Measurements from ENCODE around the gene SLC17A6.

Gene SLC17A6

DNA sequence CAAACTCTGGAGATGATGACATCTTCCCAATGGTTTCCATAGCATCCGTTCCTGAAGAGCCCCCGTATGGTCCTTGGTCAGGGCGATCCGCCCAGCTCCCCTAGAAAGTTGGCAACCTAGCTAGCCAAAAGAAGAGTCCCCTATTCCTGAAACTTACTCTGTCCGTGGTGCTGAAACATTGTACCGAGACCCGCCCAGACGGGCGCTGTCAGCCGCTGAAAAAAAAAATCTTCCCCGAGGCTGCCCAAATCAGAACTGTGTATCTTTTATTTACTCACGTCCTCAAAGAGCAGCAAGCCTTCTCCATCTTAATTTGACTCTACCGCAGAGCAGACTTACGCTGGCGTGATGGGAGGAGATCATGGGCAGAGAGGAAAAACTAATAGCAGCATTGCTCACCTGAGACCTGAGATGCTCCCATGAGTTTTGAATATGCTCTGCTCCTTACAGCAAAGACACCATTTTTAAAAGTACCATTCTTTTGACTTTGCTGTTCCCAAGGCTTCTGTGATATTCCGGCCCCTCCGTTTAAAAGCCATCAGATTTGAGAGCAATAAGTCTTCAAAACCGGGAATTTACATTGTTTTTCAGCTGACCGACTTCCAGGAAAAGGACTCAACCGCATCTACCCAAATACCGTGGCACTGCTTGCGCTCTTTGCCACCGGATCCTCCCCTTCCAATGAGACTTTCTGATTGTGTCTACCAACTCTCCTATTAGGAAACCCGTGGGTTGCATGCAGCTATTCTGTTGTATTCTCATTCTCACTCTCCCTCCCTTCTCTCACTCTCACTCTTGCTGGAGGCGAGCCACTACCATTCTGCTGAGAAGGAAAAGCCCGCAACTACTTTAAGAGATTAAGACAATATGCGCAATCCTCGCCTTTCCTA, at the start of gene SLC17A6:
TSS of gene SLC17A6 (plus strand) at position 786 of the 890 bp plus-strand sequence. CDS start 153 bp downstream, outside the sequence.
- DNase-seq (ENCODE audit: low read depth) = no peak

DNA sequence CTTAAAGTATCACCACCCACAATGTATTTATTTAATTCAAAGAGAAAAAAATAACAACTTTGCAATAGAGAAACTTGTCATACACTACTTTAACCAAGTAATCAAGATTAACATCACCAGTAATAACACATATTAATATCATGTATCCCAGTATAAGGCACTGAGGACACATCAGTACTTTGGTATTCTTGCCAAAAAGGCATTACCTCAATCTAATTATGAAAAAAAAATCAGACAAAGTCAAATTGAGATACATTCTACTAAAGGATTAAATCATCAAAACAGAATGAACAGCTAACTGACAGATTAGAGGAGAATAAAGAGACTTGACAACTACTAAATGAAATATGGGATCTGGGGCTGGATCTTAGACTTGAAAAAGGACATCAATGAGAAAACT, 35.8 kb upstream of the SLC17A6 start:
- no peak for DNase-seq (ENCODE audit: low read depth)

- DNase-seq (ENCODE audit: low read depth) = no peak
Observed at GRCh38 chr11:22304337-22304961, 33.7 kb upstream of the SLC17A6 start.

GRCh38 chr11:22317656-22318055, 20.5 kb upstream of the SLC17A6 start:
- DNase-seq (ENCODE audit: low read depth) = no peak

- DNase-seq (ENCODE audit: low read depth) = no peak
Observed at GRCh38 chr11:22331771-22332170, 6.4 kb upstream of the SLC17A6 start.

- no peak for DNase-seq (ENCODE audit: low read depth)
Observed at GRCh38 chr11:22336587-22336986, 1.6 kb upstream of the SLC17A6 start.

- no peak for DNase-seq (ENCODE audit: low read depth)
Observed at GRCh38 chr11:22339611-22340010, 1.4 kb downstream of the SLC17A6 start.

DNA sequence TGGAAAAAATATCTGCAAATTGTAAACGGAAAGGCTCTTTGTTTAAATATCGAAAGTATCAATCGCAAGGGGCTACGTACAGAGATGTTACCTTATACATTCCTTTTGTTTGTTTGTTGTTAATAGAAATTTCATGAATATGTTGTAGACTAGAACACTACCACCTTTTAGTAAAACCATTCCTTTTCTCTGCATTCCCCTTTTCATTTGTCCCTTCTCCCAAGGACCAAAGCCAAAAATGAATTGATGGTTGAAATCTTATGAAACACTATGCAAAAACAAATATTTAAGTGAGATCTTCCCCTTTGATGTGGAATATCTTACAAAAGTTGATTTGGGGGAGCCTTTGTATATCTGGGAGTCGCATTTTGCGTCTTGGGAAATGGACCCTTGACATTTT, 2.1 kb downstream of the SLC17A6 start:
- DNase-seq (ENCODE audit: low read depth) = no peak

DNA sequence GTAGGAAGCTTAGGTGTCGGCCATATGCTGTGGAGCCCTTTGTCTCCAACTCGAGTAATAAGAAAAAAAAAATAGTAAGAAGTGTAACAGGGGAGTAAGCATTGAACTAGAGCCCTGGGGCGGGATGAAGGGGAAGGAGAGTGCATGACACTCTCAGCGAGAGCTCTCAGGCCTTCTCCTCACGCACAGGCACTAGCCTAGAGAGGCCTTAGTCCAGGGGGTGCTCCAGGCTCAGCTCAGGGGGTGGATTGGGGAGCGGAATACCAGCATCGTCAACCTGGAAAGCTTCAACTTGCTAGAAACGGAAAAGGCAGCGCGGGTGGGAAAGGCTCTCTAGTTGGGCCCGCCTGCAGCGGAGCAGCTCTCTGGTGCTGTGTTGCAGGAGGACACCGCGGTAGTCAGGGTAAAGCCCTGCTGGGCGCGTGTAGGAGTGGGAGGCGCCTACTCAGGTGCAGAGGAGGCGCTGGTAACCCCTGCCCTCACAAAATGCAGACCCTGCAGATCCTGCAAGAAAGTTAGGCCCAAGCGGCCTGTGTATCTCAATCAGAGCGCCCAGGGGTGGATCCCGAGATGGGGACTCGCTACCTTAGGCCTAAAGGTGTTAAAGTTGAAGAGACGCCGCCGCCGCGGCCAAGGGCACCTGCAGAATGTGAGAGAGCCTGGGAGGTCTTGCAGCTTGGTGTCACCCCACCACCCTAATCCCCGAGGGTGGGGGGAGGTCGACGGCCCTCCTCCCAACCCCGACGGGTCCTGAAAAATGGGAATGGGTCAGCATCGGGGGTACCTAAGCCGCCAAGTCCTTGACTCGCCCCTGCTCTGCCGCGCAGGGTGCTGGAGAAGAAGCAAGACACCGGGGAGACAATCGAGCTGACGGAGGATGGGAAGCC, 2.8 kb downstream of the SLC17A6 start:
- DNase-seq (ENCODE audit: low read depth) = no peak

- DNase-seq (ENCODE audit: low read depth) = no peak
Observed at GRCh38 chr11:22341588-22341931, 3.4 kb downstream of the SLC17A6 start.

- DNase-seq (ENCODE audit: low read depth) = no peak
Observed at GRCh38 chr11:22342211-22343031, 4.2 kb downstream of the SLC17A6 start.

DNA sequence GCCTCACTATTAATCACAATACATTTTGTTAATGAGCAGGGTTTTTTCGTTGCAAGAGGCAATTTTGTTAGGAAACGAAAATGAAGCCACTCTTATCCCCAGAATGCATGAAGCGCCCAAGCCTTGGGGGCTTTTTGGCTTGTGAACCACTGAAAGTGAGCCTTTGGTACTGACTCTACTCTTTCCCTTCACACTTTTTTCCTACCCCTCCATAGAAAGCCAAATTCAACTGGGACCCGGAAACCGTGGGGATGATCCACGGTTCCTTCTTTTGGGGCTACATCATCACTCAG, 4.8 kb downstream of the SLC17A6 start:
- no peak for DNase-seq (ENCODE audit: low read depth)

DNA sequence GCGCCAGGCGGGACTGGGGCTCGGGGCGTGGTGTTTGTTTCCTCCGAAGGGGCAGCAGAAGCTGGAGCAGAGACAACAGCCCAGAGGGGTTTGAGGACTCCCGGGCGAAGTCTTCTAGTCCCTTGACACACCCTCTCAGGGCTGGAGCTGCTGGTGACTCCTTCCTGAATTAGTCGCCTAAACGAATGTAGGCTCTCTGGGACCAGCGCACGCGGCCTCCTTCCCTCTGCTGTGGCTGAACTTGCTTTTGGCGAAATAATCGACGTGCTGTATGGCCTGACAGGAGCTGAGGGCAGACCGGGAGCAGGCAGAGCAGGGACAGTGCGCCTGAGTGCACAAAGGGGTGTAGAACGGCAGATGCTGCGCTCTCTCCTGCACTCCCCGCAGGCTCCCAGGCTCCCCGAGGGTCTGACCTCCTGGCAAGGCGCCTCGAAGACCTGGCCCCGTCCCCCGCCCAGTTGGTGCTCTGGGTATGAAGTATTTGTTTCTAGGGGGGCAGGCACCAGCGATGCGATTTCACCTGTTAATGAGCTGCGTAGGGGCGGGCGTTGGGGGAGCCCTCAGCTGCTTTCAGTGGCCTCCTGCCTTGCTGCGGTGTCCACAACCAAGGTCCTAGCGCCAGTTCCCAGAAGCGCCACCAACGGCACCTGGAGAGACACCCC, 5.3 kb downstream of the SLC17A6 start:
- no peak for DNase-seq (ENCODE audit: low read depth)

- no peak for DNase-seq (ENCODE audit: low read depth)
Observed at GRCh38 chr11:22344081-22344480, 5.9 kb downstream of the SLC17A6 start.

GRCh38 chr11:22346282-22346681, 8.1 kb downstream of the SLC17A6 start:
- DNase-seq (ENCODE audit: low read depth) = no peak

- DNase-seq (ENCODE audit: low read depth) = no peak
Observed at GRCh38 chr11:22347857-22348487, 9.8 kb downstream of the SLC17A6 start.

- DNase-seq (ENCODE audit: low read depth) = no peak
Observed at GRCh38 chr11:22349491-22349890, 11.3 kb downstream of the SLC17A6 start.

DNA sequence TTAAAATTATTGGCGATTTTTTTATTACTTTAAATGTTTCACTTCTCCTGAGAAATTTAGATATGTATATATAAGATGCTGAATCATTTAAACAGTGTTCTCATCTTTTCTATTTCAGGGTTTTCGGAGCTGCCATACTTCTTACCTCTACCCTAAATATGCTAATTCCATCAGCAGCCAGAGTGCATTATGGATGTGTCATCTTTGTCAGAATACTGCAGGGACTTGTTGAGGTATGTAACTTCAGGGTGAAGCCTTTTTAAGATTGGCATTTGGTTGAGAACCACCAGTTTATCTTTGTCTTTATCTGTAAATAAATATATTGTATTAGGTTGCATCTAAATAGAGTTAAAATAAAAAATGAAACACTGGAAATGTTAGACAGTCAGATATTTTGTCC, 21.1 kb downstream of the SLC17A6 start:
- DNase-seq (ENCODE audit: low read depth) = no peak

GRCh38 chr11:22371160-22371559, 33.0 kb downstream of the SLC17A6 start:
- no peak for DNase-seq (ENCODE audit: low read depth)

GRCh38 chr11:22387126-22387525, 48.9 kb downstream of the SLC17A6 start:
- DNase-seq (ENCODE audit: low read depth) = no peak
